Thyroid gland (tissue), 4 donors: ENCODE results near the gene PLEKHF1. TPM values are rescaled to one million over a fixed set of nuclear protein-coding genes. Genes with fewer than 3 reads are reported as not detected.

Experiments
- DNase-seq, 2 donors: peaks; one replicate each; pipeline ENCODE4 v3.0.0-alpha.2; 2019
- H3K27ac ChIP-seq, 3 donors: fragments of 200-600 bp; sonication (generic); 1 replicate in 2 of 3; 2 replicates in 1 of 3; pipeline ENCODE4 v1.5.1; 2016 to 2019; ENCODE audit warnings: mild to moderate bottlenecking in 1 of 3, moderate library complexity in 1 of 3
- H3K27me3 ChIP-seq: fragments of 200-600 bp; sonication (generic); one replicate; pipeline ENCODE4 v1.5.1; 2019
- H3K36me3 ChIP-seq, 2 donors: fragments of 200-600 bp; sonication (generic); one replicate each; pipeline ENCODE4 v1.5.1; 2016 to 2019
- H3K4me1 ChIP-seq, 2 donors: fragments of 200-600 bp; sonication (generic); one replicate each; pipeline ENCODE4 v1.5.1; 2017 to 2019
- H3K4me3 ChIP-seq, 3 donors: fragments of 200-600 bp; sonication (generic); replicated peaks in 1 of 3; 1 replicate in 2 of 3; 2 replicates in 1 of 3; pipeline ENCODE4 v1.5.1; 2016; ENCODE audit warnings: mild to moderate bottlenecking in 1 of 3
- H3K9me3 ChIP-seq: fragments of 200-600 bp; sonication (generic); one replicate; pipeline ENCODE4 v1.5.1; 2017
- CTCF ChIP-seq, 6 experiments: fragments of 200-600 bp in 3 of 6; fragments of 450-650 bp in 3 of 6; sonication (generic) in 3 of 6; IDR thresholded peaks; one replicate each; pipeline ENCODE4 v1.5.1; 2016 to 2019; ENCODE audit warnings: antibody characterized with exemption in 6 of 6, mild to moderate bottlenecking in 2 of 6, inconsistent platforms in 1 of 6, moderate library complexity in 1 of 6
- POLR2A ChIP-seq, 2 donors: fragments of 450-650 bp; IDR thresholded peaks; one replicate each; pipeline ENCODE4 v1.6.1; 2017; ENCODE audit warnings: antibody characterized with exemption in 2 of 2, mild to moderate bottlenecking in 2 of 2, moderate library complexity in 1 of 2
- WGBS, 2 donors: methylation state at CpG; one replicate each; pipeline ENCODE4 v1.1.5; 2017; 5-methylcytosine and 5-hydroxymethylcytosine counted together
- intact Hi-C: fragments of 100-400 bp; cut with DNase I; formaldehyde crosslinking; loops from one replicate; pipeline ENCODE4 v1.15.1; 2023
- total RNA-seq, 4 donors: library from RNA; depleted of rRNA; stranded (reverse); fragments of >200 nt; gene quantifications; one replicate each; pipeline ENCODE4 v1.2.3, GENCODE V29; 2016

Gene PLEKHF1
- total RNA-seq, 4 donors from 2014 or later, result 12.1 to 20.3 (median 16.5) TPM

- Histone ChIP-seq H3K9me3 (no peaks in the 10 kb centered on the region), H3K27ac (no peak overlapping the region), H3K27me3 (no peaks in the 10 kb centered on the region), H3K36me3 (no peaks in the 10 kb centered on the region), H3K4me3 (no peak overlapping the region), H3K4me1 (no peaks in the 10 kb centered on the region)
- WGBS, 2 donors, result 90 to 91% methylated on average over 14 to 16 of the region's 16 CpGs
- TF ChIP-seq CTCF (IDR thresholded peaks at IDR 0.05) (no peak), POLR2A (IDR thresholded peaks at IDR 0.05) (no peak)
- DNase-seq, result no peak
- intact Hi-C loops, result no loop called here
Measured at GRCh38 chr19:29628661-29629385, 36.4 kb upstream of the PLEKHF1 start.

DNA sequence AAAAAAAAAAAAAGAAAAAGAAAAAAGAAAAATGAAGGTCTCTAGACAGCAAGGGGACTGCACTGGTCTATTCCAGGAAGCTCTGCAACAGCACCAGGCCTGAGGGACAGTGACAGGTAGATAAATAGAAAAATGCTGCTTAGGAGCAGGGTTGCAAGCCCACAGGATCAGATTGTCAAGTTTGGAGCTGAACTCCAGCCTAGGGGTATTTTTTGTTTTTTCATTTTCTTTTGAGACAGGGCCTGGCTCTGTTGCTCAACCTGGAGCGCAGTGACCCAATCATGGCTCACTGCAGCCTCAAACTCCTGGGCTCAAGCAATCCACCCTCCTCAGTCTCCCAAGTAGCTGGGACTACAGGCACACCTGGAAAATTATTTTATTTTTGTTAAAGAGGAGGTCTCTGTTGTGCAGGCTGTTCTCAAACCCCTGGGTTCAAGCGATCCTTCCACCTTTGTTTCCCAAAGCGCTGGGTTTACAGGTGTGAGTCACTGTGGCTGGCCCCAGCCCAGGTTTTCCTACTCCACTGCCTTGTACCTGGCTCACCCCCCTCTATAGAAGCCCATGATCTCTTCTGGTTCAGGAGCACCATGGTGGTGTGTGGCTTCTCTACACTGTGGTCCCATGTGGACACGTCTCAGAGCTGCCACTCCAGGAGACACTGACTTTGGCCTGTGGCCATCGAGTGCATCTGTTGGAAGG lies 35.3 kb upstream of the PLEKHF1 start:
- no peak for TF ChIP-seq POLR2A (IDR thresholded peaks at IDR 0.05)
- TF ChIP-seq CTCF (IDR thresholded peaks at IDR 0.05), result no peak
- intact Hi-C loops, result no loop called here

DNA sequence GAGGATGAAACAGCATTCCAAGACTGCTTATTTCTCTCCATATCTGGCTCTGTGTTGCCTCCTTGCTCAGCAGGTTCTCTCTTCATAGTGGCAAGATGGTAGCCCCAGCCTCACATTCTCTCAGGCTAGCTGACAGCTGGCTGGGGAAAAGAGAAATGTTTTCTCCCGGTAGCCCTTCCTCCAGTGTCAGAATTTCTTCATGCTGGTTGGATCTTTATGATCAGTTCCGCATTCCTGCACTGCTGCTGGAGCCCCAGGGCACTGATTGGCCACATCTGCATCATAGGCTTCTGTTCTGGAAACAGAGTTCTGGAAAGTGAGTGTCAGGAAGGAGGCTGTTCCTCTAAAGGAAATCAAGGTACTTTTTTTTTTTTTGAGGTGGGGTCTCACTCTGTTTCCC lies 34.6 kb upstream of the PLEKHF1 start:
- Histone ChIP-seq H3K27ac (no peak overlapping the region), H3K4me3 (no peak overlapping the region), H3K9me3 (no peaks in the 10 kb centered on the region), H3K4me1 (no peaks in the 10 kb centered on the region), H3K36me3 (no peaks in the 10 kb centered on the region), H3K27me3 (no peaks in the 10 kb centered on the region)
- intact Hi-C loops, result no loop called here
- WGBS, 2 donors, result 62 to 70% methylated on average over 2 of the region's 2 CpGs
- TF ChIP-seq POLR2A (IDR thresholded peaks at IDR 0.05), result no peak
- no peak for TF ChIP-seq CTCF (IDR thresholded peaks at IDR 0.05)
- no peak for DNase-seq

More for the DNA sequence above, 35.3 kb upstream of the PLEKHF1 start:
- Histone ChIP-seq H3K9me3 (no peaks in the 10 kb centered on the region), H3K27me3 (no peaks in the 10 kb centered on the region), H3K27ac (no peak overlapping the region), H3K4me3 (no peak overlapping the region), H3K4me1 (no peaks in the 10 kb centered on the region), H3K36me3 (no peaks in the 10 kb centered on the region)
- no peak for DNase-seq
- WGBS, 2 donors, result 91 to 92% methylated on average over 5 of the region's 5 CpGs

- H3K9me3 ChIP-seq, result no peaks in the 10 kb centered on the region
- TF ChIP-seq POLR2A (IDR thresholded peaks at IDR 0.05), result no peak
- no peak for TF ChIP-seq CTCF (IDR thresholded peaks at IDR 0.05)
- H3K27me3 ChIP-seq, result no peaks in the 10 kb centered on the region
- no peaks in the 10 kb centered on the region for H3K36me3 ChIP-seq
- no peaks in the 10 kb centered on the region for H3K4me1 ChIP-seq
- intact Hi-C loops, result no loop called here
- no peak overlapping the region for H3K4me3 ChIP-seq
- DNase-seq, result no peak
- 90 to 96% methylated on average over 3 of the region's 3 CpGs for WGBS, 2 donors
- no peak overlapping the region for H3K27ac ChIP-seq
Measured at GRCh38 chr19:29631450-29631849, 33.8 kb upstream of the PLEKHF1 start.

- intact Hi-C loops, result no loop called here
- no peaks in the 10 kb centered on the region for H3K27me3 ChIP-seq
- no peak for DNase-seq
- no peaks in the 10 kb centered on the region for H3K9me3 ChIP-seq
- no peak for TF ChIP-seq CTCF (IDR thresholded peaks at IDR 0.05)
- no peak for TF ChIP-seq POLR2A (IDR thresholded peaks at IDR 0.05)
- WGBS, 2 donors, result 83 to 88% methylated on average over 2 of the region's 2 CpGs
- H3K4me3 ChIP-seq, result no peak overlapping the region
- no peak overlapping the region for H3K27ac ChIP-seq
- no peaks in the 10 kb centered on the region for H3K4me1 ChIP-seq
- no peaks in the 10 kb centered on the region for H3K36me3 ChIP-seq
Measured at GRCh38 chr19:29634002-29634401, 31.3 kb upstream of the PLEKHF1 start.
